H1 (cell line): Measurements from ENCODE around the gene YY1AP1. TPM values are rescaled to one million over a fixed set of nuclear protein-coding genes. Genes with fewer than 3 reads are reported as not detected.

Experiments used
- ATF2 ChIP-seq: IDR thresholded peaks from 2 replicates; pipeline ENCODE4 v1.6.1; 2012; ENCODE audit warnings: low read length, inconsistent platforms
- CHD7 ChIP-seq: fragments of 300-600 bp; sonication (generic); IDR thresholded peaks from 2 replicates; pipeline ENCODE4 v1.7.1; 2012; ENCODE audit warnings: low read length, moderate library complexity, mild to moderate bottlenecking, inconsistent platforms; ENCODE audit not compliant: insufficient replicate concordance
- JUN ChIP-seq: IDR thresholded peaks from 2 replicates; pipeline ENCODE4 v1.6.1; 2011; ENCODE audit warnings: low read depth, mild to moderate bottlenecking, improper control_type of control experiment, low read length
- KDM4A ChIP-seq: IDR thresholded peaks from one replicate; pipeline ENCODE4 v1.7.1; 2012; ENCODE audit warnings: low read depth, mild to moderate bottlenecking, moderate library complexity, low read length, inconsistent platforms; ENCODE audit not compliant: severe bottlenecking
- MAX ChIP-seq: IDR thresholded peaks from 2 replicates; pipeline ENCODE4 v1.6.1; 2012; ENCODE audit warnings: inconsistent platforms
- NRF1 ChIP-seq: IDR thresholded peaks from 2 replicates; pipeline ENCODE4 v1.6.1; 2011; ENCODE audit warnings: mild to moderate bottlenecking, low read depth, low read length, improper control_type of control experiment
- RNF2 ChIP-seq: fragments of 200-900, 300-1000 bp; sonication (generic); IDR thresholded peaks from 2 replicates; pipeline ENCODE4 v1.7.1; 2016; ENCODE audit warnings: borderline replicate concordance, low read depth, mild to moderate bottlenecking, antibody characterized with exemption, low read length; ENCODE audit not compliant: poor library complexity, severe bottlenecking; ENCODE audit errors: missing control alignments
- USF2 ChIP-seq: IDR thresholded peaks from 2 replicates; pipeline ENCODE4 v1.6.1; 2011; ENCODE audit warnings: low read length, improper control_type of control experiment
- polyA plus RNA-seq, 7 experiments: library from polyadenylated mRNA; depleted of rRNA in 3 of 7; stranded (reverse) in 5 of 7; unstranded in 2 of 7; fragments of >200 nt in 5 of 7; fragments of 200-250 nt in 2 of 7; gene quantifications; 1 replicate in 5 of 7; 2 replicates in 1 of 7; 4 replicates in 1 of 7; pipeline versions ENCODE4 v1.2.1 to v1.2.3, GENCODE V29; 2011 to 2013; ENCODE audit warnings: missing spikeins in 2 of 7, mixed read lengths in 2 of 7
- total RNA-seq: library from RNA; stranded (reverse); fragmentation: NEBNext Ultra II Directional; extraction: Animal tissue kit (Norgen Biotek cat#: 25700); gene quantifications from 2 replicates; pipeline ENCODE4 v1.2.1, GENCODE V29; 2021

YY1AP1 gene
- total and polyA plus RNA-seq, 2 of the 8 experiments (the other 6 are each of a cell fraction or from before 2014, with no cell fraction given) = 44.2 to 48.6 TPM

GRCh38 chr1:155694167-155694566 is 5.6 kb upstream of the YY1AP1 start (continued):
- TF ChIP-seq CHD7 (no peak), JUN (no peak), NRF1 (no peak), MAX (no peak), USF2 (no peak), RNF2 (no peak), KDM4A (no peak), ATF2 (no peak)
